CD4-positive, alpha-beta T cell treated with Interleukin-15 for 1 hour (primary cell): ENCODE results near the gene HS6ST3.
"Not testable (repeated sequence)": the region's sequence is repeated elsewhere in the genome, so short reads cannot be mapped to it uniquely, and the experiment has no call there.

Experiments
- DNase-seq: peaks from one replicate; pipeline ENCODE4 v3.0.0-alpha.2; 2020

The HS6ST3 gene

DNA sequence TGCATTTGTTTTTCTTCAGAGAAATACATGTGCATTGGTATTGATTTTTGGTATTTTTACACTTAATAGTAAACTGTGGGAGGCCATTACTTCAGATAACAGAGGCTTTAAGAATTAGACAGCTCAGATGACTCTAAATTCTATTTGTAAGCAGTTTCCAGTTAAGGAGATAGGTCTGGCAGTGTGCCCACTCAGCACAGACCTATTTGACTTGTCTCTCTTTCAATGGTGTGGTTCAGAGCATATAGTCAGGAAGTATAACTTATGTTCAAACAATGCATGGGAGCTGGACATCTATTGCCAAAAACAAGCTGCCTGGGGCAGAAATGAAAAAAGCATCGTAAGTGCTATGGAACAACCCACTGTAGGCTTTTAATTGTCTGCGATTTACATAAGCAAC is 370.7 kb downstream of the HS6ST3 start:
- no peak for DNase-seq

DNA sequence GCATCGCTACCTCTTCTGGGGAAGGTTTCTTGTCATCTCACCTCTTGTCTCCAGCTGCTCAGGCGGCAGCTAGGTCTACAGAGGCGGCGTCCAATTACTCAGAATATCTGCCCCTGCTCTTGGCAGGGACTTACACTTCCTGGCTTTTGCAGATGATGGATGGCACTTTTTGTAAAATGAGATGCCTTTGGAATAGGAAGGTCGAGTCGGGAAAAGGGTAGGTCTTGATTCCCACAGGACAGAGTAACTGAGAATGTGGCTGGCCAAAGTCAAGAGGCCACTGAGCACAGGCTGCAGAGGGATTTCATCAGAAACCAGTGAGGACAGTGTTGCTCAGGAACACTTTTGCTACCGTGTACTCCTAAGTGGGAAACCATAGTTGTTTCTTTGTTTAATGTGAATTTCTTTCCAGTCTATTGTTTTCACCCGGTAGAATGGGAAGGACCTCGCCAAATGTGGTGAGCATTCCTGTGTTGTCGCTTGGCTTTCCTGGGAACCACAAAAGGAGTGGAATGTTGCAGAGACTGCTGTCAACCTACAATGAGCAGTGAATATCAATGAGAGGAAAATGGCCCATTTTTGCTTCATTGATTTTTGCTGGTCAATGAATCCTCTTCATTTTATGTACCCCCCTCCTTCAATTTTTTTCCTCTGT is 383.7 kb downstream of the HS6ST3 start:
- DNase-seq = no peak

DNA sequence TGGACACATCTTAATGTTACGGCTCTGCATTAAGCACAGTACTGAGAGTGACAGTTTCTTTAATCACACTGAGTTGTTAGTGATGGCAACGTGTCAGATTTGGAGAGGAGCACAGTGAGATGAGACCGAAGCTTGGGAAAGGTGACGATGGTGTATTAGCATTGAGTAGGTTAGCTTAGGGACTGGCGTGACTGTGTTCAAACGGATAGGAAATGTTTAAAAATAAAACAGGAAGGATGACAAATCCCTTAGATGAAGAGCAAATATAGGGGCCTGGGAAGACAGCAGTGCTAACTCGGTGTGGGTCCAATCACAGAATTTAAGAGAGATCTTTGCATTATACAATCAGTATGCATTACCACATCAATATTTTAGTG is 384.3 kb downstream of the HS6ST3 start:
- no peak for DNase-seq

DNA sequence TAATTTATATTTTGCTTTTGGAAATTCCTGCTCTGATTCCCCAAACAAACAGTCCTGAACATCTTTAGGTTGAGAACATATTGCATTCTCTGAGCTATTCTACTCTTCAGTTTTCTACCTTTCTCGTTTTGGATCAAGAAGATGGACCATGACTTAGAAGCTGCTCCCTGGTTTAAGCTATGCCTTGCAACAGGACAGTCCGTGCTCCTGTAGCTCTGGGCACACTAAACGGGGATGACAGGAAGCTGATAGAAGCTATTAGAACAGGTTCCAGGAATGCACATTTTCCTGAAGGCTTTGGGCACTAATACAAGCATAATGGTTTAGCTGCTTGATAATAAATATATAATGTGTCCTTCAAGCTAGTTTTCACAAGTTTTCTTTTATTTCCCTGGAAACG is 385.2 kb downstream of the HS6ST3 start:
- DNase-seq = no peak

DNA sequence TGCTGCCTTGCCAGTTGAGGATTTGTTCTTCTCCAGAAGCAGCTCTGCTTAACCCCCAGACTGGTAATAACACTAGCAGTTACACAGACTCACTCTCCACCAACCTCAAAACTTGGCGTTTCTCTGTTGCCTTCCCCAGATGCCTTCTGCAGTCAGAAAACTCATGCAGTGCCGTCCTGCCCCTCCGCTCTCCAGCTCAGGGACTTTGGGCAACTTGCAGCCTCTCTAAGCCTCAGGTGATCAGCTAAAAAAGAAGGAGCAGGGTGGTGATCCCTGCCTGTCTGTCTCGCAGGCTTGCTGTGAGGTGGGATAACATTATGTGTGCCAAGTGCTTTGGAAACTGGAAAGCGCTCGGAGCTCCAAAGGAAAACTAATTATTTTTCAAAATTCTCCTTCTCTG is 391.6 kb downstream of the HS6ST3 start:
- no peak for DNase-seq

DNA sequence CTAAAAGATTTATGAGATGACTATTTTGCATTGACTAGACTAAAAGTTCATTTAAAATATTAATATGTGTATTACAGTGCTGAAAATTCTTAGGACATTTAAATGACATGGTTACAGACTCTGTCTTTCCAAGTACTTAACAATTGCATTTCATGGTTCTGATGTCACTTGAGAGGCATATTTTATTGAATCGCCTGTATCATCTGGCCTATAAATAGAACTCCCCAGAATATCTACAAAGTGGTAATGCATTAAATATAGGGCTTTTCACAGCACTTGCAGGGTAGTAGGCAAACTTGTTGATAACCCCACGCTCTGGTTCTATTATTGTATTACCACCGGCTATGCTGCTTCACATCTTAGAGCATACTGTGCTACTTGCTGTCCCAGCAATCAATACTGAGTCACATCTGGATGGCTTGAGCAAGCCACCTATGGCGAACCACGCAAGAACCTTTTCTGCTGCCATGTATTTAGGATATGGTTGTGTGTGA is 400.6 kb downstream of the HS6ST3 start:
- DNase-seq = no peak

DNA sequence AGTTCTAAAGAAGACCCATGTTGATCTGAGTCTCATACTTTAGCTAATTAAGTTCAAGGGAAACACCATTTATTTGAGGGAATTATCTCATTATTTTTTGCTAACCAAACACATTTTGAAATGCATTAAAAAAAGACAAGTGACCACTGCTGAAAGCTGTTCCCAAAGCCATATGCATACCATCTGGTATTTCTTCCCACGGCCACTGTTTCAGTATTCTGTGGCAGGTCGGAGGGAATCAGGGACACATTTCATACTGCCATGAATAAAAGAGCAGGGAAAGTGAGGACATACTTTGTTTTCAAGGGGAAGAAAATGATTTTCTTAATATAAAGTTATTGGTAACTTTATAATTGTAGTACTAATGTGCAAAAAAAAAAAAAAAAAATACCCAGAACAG is 401.2 kb downstream of the HS6ST3 start:
- DNase-seq = no peak

DNA sequence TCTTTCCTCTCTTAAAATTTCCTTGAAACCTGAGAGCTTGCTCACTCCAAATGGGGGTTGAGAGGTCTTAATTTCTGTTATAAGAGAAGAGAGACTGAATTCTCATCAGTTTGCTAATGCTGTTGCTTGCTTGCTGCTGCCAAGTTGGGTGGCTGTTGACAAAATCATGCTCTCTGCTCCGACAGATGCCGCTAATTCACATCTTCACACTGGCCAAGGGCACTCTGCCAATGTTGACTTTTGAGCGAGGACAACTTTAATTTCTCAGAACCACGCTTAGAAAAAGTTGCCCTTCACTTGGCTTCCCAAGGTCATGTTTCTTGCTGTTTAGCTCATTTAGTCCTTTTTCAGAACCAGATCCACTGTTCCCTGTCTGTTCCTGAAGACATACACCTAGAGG is 402.9 kb downstream of the HS6ST3 start:
- no peak for DNase-seq

DNA sequence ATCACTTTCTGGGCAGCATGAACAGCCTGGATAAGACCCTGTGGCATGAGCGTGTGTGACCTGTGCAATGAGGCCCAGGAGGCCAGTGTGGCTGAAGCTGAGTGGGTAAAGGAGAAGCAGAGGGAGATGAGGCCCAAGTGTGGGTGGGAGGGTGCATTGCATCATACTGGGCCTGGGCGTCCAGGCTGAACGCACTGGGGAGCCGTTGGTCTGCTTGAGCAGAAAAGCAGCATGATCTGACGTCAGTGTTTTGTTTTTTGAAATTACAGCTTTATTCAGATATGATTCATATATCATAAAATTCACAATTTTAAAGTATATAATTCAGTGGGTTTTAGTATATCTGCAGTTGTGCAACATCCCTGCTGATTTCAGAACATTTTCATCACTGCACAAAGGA is 409.7 kb downstream of the HS6ST3 start:
- no peak for DNase-seq

DNA sequence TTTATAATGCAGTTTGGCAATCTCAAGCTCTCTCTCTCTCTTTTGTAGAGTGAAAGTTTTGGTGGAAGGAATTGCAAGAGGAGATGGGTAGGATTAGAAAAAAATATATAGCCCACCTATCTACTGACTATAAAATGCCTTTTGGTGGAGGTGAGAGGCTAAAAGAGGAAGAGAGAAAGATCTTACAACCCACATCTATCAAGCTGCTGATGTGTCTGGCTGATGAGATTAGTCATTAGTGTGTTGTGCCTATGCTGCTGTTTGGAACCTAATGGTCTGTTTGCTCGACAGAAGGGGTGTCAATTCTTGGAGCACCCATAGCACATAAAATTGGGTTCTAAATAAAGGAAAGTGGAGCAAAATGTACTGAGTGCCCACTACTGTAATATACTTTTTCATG is 411.0 kb downstream of the HS6ST3 start:
- no peak for DNase-seq

DNA sequence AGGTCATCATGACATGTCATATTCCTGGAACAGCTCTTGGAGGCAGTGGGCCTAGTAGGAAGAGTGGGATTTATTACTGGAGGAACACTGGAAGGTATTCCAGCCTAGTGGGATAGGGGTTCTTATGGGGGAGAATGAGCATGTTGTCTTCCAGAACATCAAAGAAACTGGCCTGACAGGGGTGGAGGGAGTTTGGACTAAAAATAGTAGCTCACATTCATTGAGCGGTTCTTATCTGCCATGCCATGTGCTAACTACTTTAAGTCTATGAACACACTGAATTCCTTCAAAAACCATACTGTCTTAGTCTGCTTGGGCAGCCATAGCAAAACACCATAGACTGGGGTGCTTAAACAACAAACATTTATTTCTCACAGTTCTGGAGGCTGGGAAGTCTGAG is 413.6 kb downstream of the HS6ST3 start:
- no peak for DNase-seq

DNA sequence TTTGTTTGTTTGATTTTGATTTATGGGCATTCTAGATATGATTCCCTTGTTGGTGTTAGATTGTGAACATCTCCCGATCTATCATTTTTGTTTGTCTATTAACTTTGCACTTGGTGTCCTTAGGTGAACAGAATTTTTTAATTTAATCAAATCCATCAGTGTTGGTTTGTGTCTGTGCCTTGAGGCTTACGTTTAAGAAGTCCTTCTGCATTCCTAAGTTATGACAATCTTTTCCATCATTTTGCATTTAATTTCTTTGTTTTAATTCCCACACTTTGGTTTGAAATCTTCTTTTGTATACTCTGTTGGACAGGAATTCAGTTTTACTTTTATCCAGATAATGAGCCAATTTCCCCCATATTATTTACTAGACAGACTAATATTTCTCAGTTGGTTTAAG is 421.7 kb downstream of the HS6ST3 start:
- no peak for DNase-seq

DNA sequence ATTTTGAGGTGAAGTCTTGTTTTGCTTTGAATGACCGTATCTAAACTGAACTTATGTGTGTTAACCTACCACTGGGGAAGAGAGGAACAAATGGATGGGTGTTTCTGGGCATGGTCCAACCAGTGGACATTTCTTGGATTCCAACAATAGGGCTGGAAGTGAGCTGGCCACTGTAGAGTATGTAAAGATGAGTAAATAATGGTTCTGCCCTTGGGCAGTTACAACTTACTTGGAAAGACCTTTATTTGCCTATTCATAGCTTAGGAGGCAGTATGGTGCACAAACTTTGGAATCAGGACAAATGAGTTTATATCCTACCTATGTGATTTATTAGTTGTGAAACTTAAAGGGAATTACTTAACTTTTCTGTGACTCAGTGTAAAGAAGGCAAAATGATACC is 429.5 kb downstream of the HS6ST3 start:
- no peak for DNase-seq

DNA sequence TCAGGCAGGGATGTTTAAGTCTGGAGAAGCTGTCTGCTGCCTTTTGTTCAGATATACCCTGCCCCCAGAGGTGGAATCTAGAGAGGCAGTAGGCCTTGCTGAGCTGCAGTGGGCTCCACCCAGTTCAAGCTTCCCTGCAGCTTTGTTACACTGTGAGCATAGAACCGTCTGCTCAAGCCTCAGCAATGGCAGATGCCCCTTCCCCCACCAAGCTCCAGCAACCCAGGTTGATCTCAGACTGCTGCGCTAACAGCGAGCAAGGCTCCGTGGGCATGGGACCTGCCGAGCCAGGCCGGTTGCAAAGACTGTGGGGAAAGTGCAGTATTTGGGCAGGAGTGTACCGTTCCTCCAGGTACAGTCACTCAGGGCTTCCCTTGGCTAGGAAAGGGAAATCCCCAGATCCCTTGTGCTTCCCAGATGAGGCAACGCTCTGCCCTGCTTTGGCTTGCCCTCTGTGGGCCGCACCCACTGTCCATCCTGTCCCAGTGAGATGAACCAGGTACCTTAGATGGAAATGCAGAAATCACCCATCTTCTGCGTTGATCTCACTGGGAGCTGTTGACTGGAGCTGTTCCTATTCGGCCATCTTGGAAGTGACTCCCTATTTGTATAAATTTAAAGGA is 434.6 kb downstream of the HS6ST3 start:
- DNase-seq = not testable (repeated sequence)

DNA sequence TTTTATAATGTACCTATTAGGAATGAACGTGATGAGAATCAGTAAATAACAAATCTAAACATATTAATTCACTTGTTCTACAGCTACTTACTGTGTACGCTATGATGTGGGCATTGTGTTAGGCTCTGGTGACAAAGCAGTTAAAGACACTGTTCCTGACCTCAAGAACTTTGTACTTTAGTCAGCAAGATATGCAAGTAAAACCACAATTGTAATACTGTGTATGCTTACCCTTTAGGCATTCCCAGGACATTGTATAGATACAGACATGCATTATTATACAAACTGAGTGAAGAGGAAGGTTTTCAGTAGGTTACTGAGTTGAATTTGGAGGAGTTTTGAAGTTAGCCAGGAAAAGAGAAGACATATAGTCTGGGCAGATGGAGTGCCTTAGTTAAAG is 435.8 kb downstream of the HS6ST3 start:
- DNase-seq = no peak

DNA sequence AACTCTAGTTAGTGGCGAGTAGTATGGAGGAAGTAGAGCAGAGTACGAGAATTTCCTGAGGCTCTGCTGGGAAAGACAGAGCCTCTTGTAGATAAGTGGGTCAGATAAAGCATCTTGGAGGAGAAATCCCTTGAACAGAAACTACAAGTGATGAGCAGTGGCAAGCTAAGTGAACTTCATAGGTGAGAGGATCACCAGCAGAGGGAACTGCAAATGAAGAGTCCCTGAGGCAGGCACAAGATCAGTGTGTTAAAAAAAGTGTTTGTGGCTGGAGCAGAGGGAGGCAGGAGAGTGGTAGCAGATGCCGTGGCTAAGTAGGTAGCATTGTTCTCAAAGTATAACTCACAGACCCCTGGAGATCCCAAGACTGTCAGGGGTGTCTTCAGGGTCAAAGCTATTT is 437.6 kb downstream of the HS6ST3 start:
- no peak for DNase-seq

DNA sequence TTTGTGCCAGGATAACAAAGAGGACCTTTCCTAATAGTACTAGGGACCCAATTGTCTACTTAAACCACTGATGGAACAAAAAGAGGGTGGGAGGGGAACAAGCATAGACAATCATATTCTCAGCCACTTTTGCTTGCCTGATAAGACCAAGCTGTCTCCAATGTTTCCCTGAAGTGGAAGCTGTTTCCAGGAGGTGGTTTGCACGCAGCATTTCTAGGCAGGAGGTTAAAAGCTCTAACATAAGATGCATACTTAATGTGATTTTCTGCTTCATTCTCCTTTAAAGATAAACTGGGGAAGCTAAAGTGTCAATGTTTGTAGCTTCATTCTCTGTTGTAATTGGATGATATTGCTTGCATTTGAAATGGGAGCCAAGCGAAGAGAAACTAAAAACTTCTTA is 442.9 kb downstream of the HS6ST3 start:
- DNase-seq = no peak

DNA sequence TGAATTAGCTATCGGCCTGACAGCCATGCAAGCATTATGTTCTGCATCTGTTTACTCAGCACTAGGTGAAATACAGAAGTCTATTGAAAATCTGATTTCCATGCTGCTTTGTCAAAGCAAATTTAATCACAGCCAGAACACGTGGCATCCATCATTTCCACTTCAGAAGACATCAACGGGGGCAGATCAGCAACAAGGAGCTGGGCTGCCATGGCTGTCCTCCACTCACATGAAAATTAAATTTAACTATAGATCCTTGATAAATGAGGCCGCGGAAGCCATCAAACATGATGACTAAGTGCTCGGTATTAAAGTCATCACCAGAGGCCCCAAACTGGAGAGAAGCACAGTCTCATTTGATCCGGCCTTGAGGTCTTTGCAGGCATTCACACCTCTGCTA is 443.5 kb downstream of the HS6ST3 start:
- no peak for DNase-seq

DNA sequence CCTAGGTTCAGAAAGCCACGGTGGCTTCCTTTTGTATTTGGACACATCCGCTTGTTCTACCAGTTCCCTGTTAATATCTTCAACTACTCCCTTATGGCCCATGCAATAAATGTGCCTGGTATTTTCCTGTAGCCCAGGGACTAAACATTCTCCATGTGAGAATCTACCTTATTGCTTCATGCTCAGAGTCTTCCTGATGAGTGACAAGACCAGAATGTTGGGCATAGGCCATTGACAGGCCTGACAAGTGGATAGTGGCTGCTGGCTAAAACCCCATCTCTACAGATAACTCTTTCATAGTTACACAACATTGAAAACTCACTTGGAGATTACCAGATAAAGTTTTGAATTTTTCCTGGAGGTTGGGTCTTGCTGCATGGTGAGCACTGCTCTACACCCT is 449.9 kb downstream of the HS6ST3 start:
- DNase-seq = no peak

DNA sequence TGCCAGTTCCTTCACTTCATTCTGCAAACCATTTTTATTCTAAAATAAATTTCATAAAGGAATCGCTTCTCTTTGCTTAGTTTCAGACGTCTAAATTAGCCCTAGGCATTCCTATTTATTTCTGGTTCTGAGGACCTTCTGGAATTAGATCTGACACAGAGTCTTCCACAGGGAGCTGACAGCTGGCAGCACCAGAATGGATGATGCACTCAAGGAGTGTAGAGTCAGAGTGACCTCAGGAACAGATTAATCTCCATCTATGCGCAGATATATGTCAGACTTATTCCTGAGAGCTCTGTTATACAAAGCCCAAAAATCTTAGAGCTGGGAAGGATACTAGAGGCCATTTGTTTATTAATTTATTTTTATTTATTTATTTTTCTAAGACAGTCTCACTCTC is 450.8 kb downstream of the HS6ST3 start:
- DNase-seq = no peak

DNA sequence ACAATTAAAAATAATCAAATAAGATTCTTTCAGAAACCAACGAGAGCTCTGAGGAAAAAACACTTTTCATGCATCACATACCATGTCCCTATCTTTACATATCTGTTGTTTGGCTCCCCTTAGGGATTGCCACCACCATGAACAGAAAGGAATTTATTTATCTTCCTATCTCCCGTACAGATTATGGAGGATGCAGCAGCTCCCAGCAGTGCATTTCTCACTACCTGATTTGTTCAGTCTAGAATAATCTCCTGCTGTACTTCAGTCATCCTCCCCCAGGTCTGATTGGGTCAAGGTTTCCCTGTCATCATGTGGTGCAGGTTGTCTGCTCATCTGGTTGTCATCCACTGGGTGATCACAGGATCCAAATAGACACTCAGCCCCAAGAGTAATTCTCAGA is 453.1 kb downstream of the HS6ST3 start:
- no peak for DNase-seq

DNA sequence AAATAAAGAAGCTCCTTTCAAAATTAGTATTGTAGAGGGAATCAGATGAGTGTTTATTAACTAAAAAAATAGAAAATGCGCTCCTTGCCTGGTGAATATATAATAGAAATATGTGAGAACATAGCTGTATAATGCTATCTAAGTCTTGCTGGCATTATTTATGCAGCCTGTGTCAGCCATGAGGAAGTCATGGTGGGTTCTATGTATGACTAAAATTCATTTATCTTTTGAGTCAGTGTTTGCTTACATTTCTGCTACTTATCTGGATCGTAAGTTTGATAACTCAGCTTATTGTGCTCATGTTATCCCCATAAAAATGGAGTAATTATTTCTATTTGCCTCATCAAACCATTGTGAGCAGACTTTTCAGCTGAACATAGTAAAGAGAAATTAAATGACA is 455.1 kb downstream of the HS6ST3 start:
- DNase-seq = no peak

DNA sequence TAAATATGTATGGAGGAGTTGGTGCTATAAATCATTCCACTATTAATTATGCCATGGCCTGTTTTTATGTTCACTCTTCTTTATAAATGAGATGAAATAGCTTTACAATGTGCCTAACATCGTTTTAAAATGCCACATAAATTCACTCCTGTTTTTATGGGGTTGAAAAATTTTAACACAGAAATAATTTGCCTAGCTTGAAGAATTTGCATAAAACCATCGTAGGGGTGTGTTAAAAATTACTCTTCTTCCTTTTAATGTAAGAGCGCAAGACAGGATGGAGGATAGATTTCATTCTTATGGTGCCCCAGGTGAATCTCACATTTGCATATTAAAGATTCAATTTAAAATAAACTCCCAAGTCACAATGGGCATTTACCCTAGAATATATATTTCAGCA is 456.6 kb downstream of the HS6ST3 start:
- no peak for DNase-seq

DNA sequence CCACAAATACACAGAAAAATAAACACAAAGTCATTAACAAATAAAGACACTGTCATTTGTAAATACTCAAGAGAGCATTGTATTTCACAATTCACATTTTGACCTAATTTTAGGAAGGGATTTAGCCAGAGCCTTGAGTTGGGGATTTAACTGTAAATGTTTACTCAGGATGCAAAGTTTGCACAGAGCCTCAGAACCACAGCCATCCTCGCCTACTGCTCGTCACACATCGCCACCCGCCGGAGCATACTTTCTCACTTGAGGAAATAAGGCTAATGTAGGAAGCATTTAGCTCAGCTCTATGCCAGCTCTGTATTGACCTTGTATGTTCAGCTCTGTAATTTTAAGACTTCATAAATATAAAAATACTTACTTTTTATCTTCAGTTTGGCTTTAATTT is 461.6 kb downstream of the HS6ST3 start:
- DNase-seq = no peak

DNA sequence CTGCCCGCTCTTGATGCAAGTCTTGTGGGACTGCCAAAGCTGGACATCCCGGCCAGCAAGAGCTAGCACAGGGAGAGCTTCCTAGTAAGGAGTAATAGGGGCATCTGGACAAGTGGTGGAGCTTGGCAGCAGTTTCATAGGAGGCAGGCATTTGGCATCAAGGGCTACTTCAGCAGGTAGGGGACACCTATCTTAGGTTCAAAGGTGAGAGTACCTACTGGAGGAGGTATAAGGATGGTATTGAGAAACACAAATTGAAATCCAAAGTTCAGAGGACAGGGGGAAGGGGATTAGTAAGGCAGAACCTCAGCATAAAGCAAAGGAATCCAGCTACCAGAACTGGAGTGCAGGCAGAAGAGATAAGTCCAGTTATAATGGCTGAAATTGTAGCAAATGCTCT is 462.7 kb downstream of the HS6ST3 start:
- no peak for DNase-seq
